BLaER1 (cell line): ENCODE data around the gene COL20A1.

Experiments
- H3K27ac ChIP-seq: shearing (Covaris generic); formaldehyde crosslinking; 2 replicates; pipeline ENCODE4 v1.8.1; 2022
- H3K27me3 ChIP-seq: shearing (Covaris generic); formaldehyde crosslinking; 2 replicates; pipeline ENCODE4 v1.8.1; 2022
- H3K36me3 ChIP-seq: shearing (Covaris generic); formaldehyde crosslinking; 2 replicates; pipeline ENCODE4 v1.8.1; 2022
- H3K4me1 ChIP-seq: shearing (Covaris generic); formaldehyde crosslinking; 2 replicates; pipeline ENCODE4 v1.8.1; 2022
- H3K4me2 ChIP-seq: shearing (Covaris generic); formaldehyde crosslinking; 2 replicates; pipeline ENCODE4 v1.8.1; 2022
- H3K4me3 ChIP-seq: shearing (Covaris generic); formaldehyde crosslinking; 2 replicates; pipeline ENCODE4 v1.8.1; 2022
- H3K9ac ChIP-seq: shearing (Covaris generic); formaldehyde crosslinking; 2 replicates; pipeline ENCODE4 v1.8.1; 2022
- H3K9me3 ChIP-seq: shearing (Covaris generic); formaldehyde crosslinking; 2 replicates; pipeline ENCODE4 v1.8.1; 2022
- H4K20me1 ChIP-seq: shearing (Covaris generic); formaldehyde crosslinking; 2 replicates; pipeline ENCODE4 v1.8.1; 2022
- Cebpa-rat ChIP-seq: shearing (Covaris generic); IDR thresholded peaks from 2 replicates; pipeline ENCODE4 v1.8.1; 2022

Gene COL20A1

DNA sequence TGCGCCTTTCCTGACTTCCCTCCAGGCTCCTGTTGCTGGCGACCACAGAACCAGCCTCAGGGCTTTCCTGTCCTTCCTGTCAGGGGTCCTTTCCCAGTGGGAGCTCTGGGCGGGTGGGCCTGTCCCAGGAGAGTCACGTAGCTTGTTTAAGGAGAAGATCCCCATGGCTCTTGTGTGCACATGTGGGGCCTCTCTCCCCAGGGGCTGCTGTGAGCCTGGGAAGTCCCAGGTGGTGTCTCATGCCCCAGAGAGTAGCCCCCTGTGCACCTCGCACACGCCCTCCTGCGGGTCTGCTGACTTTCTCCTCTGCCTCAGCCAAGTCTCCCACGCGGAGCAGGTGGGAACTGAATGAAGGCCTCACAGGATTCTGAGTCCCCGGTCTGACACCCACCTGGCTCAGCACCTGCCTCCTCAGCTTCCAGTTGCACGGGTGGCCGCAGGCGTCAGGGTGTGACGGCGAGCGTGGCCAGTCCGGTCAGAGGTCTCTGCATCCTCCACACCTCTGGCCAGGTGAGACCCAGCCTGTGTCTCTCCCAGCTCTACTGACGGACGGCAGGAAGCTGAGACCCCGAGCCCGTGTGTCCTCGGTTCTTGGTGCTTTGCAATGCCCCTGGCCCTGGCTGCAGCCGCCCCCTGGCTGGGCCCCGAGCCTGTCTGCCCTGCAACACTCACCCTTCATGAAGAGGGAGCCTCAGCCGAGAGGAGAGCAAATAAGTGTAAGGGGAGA lies 33.1 kb upstream of the COL20A1 start:
- H3K27me3 ChIP-seq, result peaks cover 22% of the 10 kb centered on the region
- H3K4me3 ChIP-seq, result no peak overlapping the region; the same call in 1 of the 2 replicates
- H3K36me3 ChIP-seq, result no peaks in the 10 kb centered on the region
- no peaks in the 10 kb centered on the region for H3K9me3 ChIP-seq
- H3K9ac ChIP-seq, result no peak overlapping the region
- H4K20me1 ChIP-seq, result peaks cover 37% of the 10 kb centered on the region
- TF ChIP-seq Cebpa-rat, result no peak
- peak overlapping the region; percentile 45; the same call in 1 of the 2 replicates for H3K27ac ChIP-seq
- H3K4me2 ChIP-seq, result peak overlapping the region; percentile 86
- peaks cover 82% of the 10 kb centered on the region for H3K4me1 ChIP-seq

DNA sequence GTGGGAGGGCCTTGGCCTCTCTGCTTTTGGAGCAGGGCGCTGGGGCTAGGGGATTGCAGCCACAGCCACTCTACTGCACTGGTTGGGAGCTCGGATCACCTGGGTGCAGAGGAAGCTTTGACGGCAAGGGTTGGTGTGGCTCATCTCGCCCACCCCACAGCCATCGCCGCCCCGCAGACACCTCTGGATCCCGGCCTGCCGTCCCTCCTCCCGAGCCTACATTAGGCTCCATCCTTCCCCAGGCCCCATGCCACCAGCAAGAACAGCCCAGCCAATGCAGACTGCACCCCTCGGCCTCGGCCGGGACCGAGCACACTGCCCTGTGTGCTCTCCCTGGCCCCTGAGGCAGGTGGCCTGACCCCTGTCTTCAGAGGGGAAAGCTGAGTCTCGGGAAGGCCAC lies 32.5 kb upstream of the COL20A1 start:
- Histone ChIP-seq H4K20me1 (peaks cover 37% of the 10 kb centered on the region), H3K4me1 (peaks cover 75% of the 10 kb centered on the region), H3K27me3 (peaks cover 16% of the 10 kb centered on the region), H3K9me3 (no peaks in the 10 kb centered on the region), H3K9ac (peak overlapping the region; percentile 20; the same call in 1 of the 2 replicates), H3K4me3 (no peak overlapping the region; the same call in 1 of the 2 replicates), H3K27ac (peak overlapping the region; percentile 45), H3K4me2 (peak overlapping the region; percentile 86), H3K36me3 (no peaks in the 10 kb centered on the region)
- no peak for TF ChIP-seq Cebpa-rat

DNA sequence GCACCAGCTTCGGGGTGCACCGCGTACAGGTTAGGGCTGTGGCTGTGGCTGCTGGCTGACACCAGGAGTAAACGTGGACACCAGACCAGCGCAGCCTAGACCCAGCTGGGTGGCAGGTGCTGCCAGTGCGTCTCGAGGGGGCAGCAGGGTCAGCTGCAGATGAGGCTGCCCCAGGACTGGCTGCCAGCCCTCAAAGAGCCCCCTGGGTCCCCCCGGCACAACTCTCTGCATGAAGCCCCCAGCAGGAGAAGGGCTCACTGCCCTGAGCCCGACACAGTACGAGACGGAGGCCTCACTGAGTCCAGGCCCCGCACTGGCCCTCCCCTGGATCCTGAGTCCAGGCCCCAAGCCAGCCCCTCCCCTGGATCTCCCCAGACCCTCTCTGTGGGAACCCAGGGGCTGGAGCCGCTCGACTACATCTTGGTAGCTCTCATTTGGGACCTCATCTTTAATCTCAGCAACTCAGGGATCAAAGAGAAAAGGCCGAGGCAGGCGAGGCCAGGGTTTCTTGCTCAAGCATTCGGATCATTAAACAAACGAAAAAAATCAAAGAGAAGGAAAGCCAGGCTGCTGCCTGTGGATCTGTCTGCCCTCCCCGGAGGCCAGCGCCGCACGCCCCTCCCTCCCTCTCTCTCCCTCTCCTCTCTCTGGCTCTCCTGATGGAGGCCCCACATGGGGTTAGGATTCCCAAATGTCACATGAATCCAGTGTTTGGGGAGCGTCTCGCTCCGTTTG lies 31.8 kb upstream of the COL20A1 start:
- Histone ChIP-seq H3K27me3 (peaks cover 9% of the 10 kb centered on the region), H3K9ac (peak overlapping the region; percentile 20), H4K20me1 (peaks cover 37% of the 10 kb centered on the region), H3K4me2 (peak overlapping the region; percentile 86), H3K9me3 (no peaks in the 10 kb centered on the region), H3K4me3 (peak overlapping the region; percentile 23; the same call in 1 of the 2 replicates), H3K4me1 (peaks cover 68% of the 10 kb centered on the region), H3K27ac (peak overlapping the region; percentile 45), H3K36me3 (no peaks in the 10 kb centered on the region)
- no peak for TF ChIP-seq Cebpa-rat

DNA sequence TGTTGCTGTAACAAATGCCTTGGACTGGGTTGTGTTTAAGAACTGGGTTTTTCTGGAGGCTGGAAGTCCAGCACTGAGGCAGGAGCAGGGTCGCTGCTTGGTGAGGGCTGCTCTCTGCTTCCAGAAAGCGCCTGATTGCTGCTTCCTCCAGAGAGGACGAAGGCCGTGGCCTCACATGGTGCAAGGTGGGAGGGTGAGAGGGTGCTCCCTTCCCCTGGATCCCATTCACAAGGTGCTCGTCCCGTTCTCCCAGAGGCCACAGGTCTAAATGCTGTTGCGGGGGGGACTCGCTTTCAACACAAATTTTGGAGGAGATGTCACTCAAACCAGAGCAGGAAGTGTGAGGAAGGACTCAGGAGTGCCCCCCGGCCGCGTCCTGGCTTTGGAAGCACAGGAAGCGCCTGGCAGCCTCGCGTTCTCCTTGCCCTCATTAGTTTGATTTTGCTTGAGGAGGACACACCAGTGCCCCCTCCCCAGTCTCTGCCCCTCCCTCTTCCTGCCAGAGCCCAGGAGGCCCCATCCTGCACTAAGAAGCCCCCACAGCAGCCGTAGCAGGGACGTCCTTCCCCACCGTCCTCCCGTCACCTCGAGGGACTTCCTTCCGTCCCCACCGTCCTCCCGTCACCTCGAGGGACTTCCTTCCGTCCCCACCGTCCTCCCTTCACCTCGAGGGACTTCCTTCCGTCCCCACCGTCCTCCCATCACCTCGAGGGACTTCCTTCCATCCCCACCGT lies 31.0 kb upstream of the COL20A1 start:
- Histone ChIP-seq H3K27me3 (peaks cover 1% of the 10 kb centered on the region; the same call in 1 of the 2 replicates), H3K4me1 (peaks cover 62% of the 10 kb centered on the region), H3K36me3 (no peaks in the 10 kb centered on the region), H3K4me3 (peak overlapping the region; percentile 22; the same call in 1 of the 2 replicates), H3K27ac (peak overlapping the region; percentile 45; the same call in 1 of the 2 replicates), H3K9ac (no peak overlapping the region), H3K4me2 (peak overlapping the region; percentile 86), H4K20me1 (peaks cover 37% of the 10 kb centered on the region), H3K9me3 (no peaks in the 10 kb centered on the region)
- TF ChIP-seq Cebpa-rat, result no peak

DNA sequence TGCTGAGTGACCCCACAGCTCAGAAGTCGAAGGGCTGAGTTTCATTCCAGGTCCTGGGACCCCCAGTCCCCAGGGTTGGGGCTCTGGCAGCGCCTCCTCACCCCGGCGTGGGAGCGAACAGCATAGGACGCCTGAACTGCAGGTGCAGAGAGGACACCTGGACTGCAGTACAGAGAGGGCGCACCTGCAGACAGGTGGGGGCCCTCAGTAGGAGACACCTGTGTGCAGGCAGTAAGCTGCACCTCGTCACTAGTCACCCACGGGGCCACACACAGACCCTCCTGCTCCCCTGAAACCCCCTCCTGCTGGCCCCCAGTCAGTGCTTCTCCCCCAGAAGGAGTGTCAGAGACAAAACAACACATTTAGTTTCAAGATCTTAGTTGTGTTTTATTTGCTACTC lies 30.1 kb upstream of the COL20A1 start:
- Histone ChIP-seq H3K27ac (no peak overlapping the region), H3K36me3 (no peaks in the 10 kb centered on the region), H3K9ac (no peak overlapping the region), H3K9me3 (no peaks in the 10 kb centered on the region), H4K20me1 (peaks cover 34% of the 10 kb centered on the region), H3K4me1 (peaks cover 62% of the 10 kb centered on the region), H3K4me2 (peak overlapping the region; percentile 86), H3K27me3 (no peaks in the 10 kb centered on the region; the same call in 1 of the 2 replicates), H3K4me3 (no peak overlapping the region)
- no peak for TF ChIP-seq Cebpa-rat

DNA sequence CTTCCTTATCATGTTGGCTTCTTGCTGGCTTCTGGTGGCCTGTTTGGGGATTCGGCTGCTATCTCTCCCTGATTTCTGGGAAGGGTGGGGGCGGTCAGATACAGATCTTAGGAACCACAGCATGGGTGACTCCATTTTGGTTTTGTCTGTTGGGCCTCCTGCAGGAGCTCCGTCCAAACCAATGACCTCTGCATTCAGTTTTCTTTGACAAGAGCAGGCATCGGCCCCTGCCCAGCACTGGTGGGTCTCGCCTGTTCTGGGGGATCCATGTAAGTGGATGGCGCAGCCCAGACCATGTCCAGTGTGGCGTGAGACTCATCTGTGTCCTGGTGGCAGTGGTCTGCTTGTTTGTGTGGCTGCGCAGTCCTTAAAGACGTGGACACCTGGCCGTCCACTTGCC lies 29.0 kb upstream of the COL20A1 start:
- no peak for TF ChIP-seq Cebpa-rat
- H3K27ac ChIP-seq, result no peak overlapping the region
- H3K27me3 ChIP-seq, result peaks cover 2% of the 10 kb centered on the region; the same call in 1 of the 2 replicates
- H4K20me1 ChIP-seq, result peaks cover 24% of the 10 kb centered on the region
- H3K9me3 ChIP-seq, result no peaks in the 10 kb centered on the region
- H3K9ac ChIP-seq, result no peak overlapping the region
- H3K36me3 ChIP-seq, result no peaks in the 10 kb centered on the region
- H3K4me3 ChIP-seq, result no peak overlapping the region
- H3K4me2 ChIP-seq, result no peak overlapping the region
- H3K4me1 ChIP-seq, result peaks cover 56% of the 10 kb centered on the region

DNA sequence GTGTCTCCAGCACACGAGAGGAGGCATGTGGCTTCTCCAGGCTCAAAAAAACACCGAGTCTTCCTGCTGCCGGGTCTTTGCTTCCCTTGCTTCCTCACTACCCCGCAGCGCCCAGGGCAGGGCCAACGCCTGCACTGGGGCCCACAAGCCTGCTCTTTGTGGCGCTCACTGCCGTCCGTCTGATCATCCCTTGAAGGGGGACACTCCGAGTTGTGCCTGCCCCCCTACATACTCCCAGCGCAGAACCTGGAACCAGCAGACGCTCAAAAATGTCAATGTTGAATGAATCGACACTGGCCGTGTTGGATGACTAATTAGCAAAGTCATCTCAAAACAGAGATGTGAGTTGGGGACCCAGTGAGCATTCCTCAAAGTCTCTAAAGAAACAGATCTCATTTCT lies 28.5 kb upstream of the COL20A1 start:
- no peak overlapping the region for H3K4me2 ChIP-seq
- H3K27ac ChIP-seq, result no peak overlapping the region
- H3K4me3 ChIP-seq, result no peak overlapping the region
- H3K27me3 ChIP-seq, result peaks cover 2% of the 10 kb centered on the region; the same call in 1 of the 2 replicates
- H3K4me1 ChIP-seq, result peaks cover 51% of the 10 kb centered on the region
- no peak for TF ChIP-seq Cebpa-rat
- H4K20me1 ChIP-seq, result peaks cover 18% of the 10 kb centered on the region
- H3K9ac ChIP-seq, result no peak overlapping the region
- H3K9me3 ChIP-seq, result no peaks in the 10 kb centered on the region
- no peaks in the 10 kb centered on the region for H3K36me3 ChIP-seq

DNA sequence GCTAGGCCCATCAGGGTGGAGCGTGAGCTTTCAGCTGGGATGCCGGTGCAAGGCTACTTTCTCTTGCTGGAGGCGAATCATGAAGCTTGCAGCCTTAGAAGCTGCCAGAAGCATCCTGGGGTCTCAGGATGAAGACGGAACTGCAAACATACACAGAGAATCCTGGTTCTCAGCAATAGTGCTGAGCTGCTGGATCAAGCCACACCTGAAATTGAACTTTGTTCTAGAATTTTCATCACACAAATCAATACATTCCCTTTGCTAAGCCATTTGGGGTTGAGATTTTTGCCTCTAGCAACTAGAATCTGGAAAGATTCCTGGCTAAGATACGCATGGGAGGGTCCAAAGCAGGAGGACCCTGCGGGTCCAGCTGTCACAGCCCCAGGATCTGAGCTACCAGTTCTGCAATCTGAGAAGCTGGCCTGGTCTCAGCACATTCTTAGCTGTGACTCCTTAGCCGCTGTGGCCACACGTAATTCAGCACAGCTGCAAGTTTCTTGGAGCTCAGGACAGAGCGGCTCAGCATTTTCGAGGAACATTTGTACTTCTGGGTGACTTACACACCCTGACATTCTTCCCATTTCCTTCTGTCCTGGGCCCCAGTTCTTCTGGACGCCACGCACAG lies 27.0 kb upstream of the COL20A1 start:
- peaks cover 5% of the 10 kb centered on the region; the same call in 1 of the 2 replicates for H3K27me3 ChIP-seq
- no peak overlapping the region for H3K9ac ChIP-seq
- TF ChIP-seq Cebpa-rat, result no peak

DNA sequence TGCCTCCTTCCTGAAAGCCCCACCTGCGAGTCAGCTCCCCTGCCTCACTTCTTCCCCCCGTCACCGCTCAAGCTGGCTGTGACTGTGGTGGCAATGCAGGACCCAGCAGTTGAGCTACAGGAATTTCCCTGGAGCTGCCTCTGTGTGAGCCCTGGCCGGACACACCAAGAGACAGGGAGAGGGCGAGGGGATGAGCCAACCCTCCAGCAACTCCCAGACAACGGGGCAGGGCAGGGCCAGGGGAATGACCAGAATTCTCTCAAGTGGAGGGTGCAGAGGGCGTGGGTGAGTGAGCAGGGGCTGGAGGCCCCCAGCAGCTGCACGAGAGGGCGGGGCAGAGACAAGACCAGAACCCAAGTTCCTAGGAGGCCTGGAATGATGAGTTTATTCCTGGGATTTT lies 25.3 kb upstream of the COL20A1 start:
- no peaks in the 10 kb centered on the region for H3K9me3 ChIP-seq
- no peaks in the 10 kb centered on the region for H3K36me3 ChIP-seq
- no peak overlapping the region for H3K9ac ChIP-seq
- no peak overlapping the region for H3K27ac ChIP-seq
- H3K4me3 ChIP-seq, result no peak overlapping the region
- H3K4me1 ChIP-seq, result peaks cover 24% of the 10 kb centered on the region
- H3K4me2 ChIP-seq, result peak overlapping the region; percentile 51
- peaks cover 15% of the 10 kb centered on the region; the same call in 1 of the 2 replicates for H3K27me3 ChIP-seq
- no peak for TF ChIP-seq Cebpa-rat
- no peaks in the 10 kb centered on the region for H4K20me1 ChIP-seq

More for the DNA sequence above, 27.0 kb upstream of the COL20A1 start:
- H3K27ac ChIP-seq, result no peak overlapping the region
- no peak overlapping the region for H3K4me3 ChIP-seq
- H3K4me1 ChIP-seq, result peaks cover 36% of the 10 kb centered on the region
- H4K20me1 ChIP-seq, result peaks cover 4% of the 10 kb centered on the region
- no peak overlapping the region for H3K4me2 ChIP-seq
- H3K9me3 ChIP-seq, result no peaks in the 10 kb centered on the region
- H3K36me3 ChIP-seq, result no peaks in the 10 kb centered on the region
